Hematopoietic multipotent progenitor cell treated with erythropoietin and hydrocortisone succinate and interleukin-3 and kit ligand, for 8 days (in vitro differentiated cells): ENCODE measurements around the gene PTTG1.

ENCODE experiments used
- DNase-seq: peaks from one replicate; pipeline ENCODE4 v3.0.0-alpha.2; 2015

The PTTG1 gene

DNA sequence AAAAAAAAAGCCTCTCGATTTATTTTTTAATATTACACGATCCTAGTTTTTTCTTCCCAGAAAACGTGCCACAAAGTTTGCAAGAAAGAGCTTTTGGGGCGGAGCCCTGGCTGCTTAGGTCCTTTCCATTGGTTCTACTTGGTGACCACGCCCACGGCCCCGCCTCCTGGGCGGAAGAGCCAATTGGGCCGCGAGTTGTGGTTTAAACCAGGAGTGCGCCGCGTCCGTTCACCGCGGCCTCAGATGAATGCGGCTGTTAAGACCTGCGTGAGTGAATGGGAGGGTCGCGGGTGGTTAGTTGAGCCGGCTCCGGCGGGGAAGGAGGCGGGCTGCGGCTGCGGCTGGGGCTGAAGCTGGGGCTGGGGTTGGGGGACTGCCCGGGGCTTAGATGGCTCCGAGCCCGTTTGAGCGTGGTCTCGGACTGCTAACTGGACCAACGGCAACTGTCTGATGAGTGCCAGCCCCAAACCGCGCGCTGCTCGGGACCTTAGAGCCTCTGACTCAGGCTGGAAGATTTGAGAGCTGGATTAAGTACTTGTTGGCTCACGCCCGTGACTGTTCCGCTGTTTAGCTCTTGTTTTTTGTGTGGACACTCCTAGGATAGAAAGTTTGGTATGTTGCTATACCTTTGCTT, at the start of gene PTTG1:
Gene PTTG1, plus strand, starts transcription at position 231 of the 634 bp plus-strand sequence. CDS start 458 bp downstream, outside the sequence.
- DNase-seq = peak; percentile 98

DNA sequence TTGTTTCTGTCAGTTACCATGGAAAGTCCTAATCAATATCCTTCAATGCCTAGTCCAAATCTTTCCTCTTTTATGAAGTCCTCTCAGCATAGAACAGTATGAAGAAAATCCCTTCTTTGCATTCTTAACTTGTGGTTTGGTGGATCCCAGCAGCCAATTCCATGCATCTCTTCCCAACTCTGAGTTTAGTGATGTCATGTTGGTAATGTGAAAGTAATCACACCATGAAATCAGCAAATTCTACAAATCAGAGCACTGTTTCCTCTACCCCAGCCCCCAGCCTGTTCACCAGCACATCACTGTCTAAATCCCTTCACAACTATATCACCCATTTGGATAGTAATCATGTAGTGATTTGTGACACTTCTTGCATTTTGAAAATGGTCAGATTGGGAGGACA, 46.5 kb upstream of the PTTG1 start:
- no peak for DNase-seq

DNA sequence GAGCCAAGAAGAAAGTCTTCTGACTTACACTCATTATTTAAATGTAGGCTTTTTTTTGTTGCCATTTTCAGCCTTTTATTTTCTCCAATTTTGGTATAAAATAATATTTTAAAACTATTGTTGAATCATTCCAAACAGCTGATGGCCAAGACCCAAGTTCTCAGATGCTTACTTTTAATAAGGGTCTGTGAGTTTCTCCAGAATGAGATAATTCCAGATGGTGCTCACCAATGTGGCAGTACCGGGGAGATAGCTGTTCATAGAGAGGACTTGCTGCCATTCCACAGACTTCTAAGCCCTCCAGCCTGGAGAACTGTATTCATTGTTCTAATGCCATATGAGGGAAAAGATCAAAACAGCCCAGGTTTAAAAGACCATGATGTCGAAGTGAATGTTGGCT, 46.0 kb upstream of the PTTG1 start:
- DNase-seq = no peak

DNA sequence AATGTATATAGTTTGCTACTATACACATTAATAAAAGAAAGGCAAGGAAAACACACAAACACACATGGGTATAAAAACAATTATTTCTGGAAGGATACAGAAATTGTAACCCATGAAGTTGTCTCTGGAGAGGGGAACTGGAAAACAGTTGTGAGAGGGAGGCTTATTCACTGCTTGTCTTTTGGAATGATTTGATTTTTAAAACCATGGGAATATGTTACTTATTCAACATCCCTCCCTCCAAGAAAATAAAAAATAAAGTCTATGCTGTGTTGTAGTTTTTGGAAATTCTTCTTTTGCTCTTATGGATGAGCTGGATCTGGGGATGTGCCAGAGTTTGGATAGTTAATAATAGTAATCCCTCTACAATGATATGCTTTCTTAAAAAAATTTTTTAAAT, 45.2 kb upstream of the PTTG1 start:
- no peak for DNase-seq

DNA sequence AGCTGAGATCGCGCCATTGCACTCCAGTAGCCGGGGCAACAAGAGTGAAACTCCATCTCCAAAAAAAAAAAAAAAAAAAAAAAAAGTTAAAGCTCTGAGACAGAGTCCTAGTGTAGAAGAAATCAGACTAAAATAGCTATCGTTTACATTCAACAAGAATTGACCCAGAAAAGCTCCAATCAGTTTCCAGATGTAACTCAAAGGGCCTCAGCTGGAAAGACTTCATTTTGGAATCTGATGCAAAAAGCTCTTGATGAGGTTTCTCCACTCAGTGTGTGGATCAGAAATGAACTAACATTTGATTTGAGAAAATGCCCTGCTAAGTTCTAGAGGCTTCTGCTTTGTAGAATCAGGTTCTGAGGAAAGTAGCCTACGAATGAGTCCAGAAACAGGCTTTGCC, 44.0 kb upstream of the PTTG1 start:
- DNase-seq = no peak

DNA sequence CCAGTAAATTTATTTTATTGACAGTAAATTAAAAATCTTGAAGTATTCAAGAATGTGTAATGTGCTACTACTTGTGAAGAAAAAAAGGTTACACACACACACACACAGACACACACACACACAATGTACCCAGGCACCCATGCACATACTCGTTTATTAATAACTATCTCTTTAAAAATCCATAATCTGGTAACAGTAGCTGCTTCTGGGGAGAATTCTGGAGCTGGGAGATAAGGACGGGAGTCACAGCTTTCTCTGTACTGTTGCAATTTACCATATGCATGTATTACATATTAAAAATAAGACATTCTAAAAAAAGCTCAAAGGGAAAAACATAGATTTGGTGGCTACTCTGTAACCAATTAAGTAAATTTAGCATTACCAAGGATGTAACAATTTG, 43.3 kb upstream of the PTTG1 start:
- DNase-seq = peak; percentile 88

DNA sequence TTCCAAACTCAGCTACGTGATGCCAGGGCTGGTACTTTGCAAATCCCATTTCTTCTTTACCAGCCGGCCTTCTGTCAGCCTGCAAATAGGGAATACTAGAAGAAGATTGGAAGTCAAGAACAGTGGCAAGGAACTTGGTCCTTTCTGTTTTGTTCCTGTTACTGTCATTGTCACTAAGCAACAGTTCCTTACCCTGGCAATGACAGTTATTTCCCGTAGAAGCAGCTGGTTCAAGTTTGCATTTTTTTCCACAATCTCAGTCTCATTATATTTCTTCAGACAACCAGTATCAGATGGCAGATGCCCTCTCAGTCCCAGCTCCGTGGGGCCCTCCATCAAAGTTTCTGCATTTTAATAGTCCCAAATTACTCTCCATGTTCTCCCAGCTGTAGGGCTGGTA, 42.1 kb upstream of the PTTG1 start:
- no peak for DNase-seq

DNA sequence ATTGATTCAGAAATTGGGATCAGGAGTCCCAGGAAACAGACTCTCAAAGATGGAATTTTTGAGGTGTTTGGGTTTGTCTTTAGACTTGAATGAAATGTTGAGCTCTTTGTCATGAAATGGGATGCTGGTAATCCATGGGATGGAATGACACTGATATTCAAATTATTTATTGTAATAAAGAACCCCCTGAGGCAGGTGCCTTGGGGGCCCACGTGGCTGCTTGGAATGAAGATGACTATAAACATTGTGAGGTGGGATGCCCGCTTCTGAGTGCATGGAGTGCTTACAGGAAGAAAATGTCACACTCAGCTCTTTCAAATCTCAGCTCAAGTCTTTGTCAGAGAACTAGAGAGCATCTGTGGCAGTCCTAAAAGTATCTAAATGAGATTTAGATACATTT, 41.6 kb upstream of the PTTG1 start:
- no peak for DNase-seq

DNA sequence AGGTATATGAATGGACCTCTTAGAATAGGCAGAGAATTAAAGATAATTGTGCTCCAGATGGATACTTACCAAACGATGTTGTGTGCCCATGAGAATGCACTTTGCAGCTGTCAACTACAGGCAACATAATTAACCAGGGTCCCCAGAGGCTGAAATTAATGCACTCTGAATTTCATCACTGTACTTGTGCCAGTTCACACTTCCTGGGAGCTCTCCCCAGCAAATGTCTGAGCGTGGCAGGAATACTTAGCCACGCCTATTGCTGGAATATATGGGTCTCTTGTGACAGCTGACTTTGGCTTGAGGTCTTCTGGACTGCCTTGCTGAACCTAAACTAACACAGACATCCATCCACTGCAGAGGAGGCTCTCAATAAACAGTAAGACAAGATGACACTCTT, 39.3 kb upstream of the PTTG1 start:
- no peak for DNase-seq

DNA sequence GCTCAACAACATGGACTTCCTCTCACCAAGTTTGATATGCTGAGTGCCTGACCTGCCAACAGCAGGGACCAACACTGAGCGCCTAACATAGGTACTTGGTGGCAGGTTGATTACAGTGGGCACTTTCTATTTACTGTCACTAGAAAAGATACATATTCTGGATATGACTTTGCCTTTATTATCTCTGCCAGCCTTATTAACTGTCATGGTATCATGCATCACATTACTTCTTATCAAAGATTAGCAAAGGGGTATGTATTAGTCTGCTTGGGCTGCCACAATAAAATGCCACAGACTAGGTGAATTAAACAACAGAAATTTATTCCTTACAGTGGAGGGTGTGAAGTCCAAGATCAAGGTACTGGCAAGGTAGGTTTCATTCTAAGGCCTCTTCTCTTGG, 37.0 kb upstream of the PTTG1 start:
- DNase-seq = peak; percentile 75

DNA sequence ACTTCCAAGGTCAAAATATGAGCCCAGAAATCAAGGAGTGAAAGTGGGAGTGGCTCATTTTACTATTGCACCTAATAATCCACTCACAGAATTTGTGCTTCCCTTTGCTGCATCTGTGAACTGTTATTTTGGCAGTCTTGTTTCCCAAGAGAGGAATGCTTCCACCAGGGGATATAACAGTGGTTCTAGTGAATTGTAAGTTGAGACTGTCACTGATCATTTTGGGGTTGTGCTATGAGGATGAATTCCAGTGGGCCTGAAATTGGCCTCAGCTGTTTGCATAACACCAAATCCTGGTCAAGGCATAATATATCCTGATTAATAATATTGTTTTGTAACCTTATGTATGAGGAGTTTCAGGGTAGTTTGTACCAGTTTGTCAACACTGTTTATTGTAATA, 36.2 kb upstream of the PTTG1 start:
- DNase-seq = no peak

DNA sequence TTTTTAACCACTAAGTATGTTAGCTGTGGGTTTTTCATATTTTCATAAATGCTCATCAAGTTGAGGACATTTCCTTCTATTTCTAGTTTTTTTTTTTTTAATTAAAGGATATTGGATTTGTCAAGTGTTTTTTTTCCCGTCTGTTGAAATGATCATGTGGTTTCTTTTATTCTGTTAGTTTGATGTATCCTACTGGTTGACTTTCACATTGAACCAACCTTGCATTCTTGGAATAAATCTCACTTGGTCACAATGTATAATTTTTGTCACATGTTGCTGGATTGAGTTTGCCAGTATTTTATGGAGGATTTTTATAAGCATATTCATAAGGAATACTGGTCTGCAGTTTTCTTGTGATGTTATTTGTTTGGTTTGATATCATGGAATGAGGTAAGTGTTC, 34.2 kb upstream of the PTTG1 start:
- DNase-seq = no peak

DNA sequence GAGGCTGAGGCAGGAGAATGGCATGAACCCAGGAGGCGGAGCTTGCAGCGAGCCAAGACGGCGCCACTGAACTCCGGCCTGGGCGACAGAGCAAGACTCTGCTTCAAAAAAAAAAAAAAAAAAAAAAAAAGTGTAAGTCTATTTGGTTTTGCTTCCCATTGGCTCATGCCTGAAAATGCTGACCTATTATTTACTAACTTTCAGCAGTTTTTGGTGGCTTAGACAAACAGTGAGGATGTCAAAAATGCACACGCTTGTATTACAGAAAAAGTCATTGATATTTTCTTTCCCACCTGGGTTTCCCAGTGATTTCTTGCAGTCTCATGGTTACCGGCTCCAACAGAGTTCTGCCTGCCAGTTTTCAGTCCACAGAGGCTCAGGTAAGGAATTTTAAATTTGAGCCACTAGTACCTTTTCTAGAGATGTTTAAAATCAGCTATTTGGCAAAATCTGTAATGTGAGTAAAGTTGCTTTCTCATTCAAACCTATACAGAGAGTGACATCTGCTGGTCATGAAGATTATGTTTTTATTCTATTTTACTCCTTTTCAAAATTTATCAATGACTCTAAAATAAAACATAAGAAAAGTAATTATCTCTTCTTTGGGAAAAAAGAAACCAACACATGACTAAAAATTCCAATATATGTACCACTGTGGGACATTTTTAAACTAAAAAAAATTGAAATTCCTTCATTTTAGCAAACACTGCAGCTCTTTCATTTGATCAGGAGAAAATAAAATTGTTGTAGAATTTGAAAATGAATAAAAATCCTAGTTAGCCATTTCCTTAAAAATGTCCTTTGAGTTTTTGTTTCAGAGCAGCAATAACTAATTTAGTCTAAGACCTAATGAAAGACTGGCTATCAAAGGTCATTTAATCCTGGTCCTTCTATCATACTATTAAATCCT, 30.6 kb upstream of the PTTG1 start:
- DNase-seq = peak; percentile 61

DNA sequence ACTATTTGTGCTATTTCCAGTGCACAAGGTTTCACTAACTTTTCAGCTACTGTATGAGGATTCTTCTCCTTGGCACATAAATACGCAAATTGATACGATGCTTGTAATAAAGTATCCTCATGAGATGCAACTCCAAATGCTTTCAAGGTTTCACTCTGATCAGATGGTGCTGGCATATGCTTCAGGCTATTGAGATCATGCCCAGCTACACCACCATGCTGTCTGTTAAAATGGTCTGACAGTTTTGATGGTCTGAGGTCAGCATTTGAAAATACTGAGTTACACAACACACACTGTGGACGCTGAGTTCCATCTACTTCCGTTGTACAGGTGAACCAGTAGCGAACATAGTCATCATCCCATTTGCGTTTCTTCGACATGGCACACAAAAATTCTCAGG, 26.5 kb upstream of the PTTG1 start:
- DNase-seq = no peak

DNA sequence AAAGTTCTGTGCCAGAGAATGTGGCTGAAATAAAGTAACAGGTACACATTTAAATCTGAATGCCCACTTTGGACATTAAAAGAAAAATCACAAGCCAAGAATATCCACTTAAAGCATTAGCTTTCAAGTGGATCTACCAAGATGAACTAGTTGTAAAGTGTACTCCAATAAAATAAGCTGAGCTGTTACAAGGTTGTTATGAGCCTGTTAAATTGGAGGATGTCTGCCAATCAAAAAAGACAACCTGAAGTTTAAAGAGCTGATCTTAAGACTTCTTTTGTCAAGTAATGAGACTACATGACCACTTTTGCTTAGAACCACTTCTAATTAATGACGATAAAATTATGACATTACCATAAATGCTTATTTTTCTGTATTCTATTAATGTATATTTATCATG, 24.2 kb upstream of the PTTG1 start:
- DNase-seq = no peak

DNA sequence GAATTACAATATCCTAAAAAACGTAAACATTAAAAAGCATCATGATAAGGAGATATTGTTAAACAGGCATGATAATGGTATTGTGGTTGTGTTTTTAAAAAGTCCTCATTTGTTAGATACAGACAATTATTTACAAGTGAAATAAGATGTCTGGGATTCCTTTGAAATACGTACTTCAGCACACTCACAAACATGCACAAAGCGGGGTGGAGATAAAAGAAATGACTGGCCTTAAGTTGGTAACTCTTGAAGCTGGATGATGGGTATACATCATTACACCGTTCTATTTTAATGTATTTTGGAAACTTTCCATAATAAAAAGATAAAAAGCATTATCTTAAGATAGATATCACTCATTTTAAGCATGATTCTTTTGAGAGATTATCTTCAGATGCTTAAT, 22.8 kb upstream of the PTTG1 start:
- no peak for DNase-seq

DNA sequence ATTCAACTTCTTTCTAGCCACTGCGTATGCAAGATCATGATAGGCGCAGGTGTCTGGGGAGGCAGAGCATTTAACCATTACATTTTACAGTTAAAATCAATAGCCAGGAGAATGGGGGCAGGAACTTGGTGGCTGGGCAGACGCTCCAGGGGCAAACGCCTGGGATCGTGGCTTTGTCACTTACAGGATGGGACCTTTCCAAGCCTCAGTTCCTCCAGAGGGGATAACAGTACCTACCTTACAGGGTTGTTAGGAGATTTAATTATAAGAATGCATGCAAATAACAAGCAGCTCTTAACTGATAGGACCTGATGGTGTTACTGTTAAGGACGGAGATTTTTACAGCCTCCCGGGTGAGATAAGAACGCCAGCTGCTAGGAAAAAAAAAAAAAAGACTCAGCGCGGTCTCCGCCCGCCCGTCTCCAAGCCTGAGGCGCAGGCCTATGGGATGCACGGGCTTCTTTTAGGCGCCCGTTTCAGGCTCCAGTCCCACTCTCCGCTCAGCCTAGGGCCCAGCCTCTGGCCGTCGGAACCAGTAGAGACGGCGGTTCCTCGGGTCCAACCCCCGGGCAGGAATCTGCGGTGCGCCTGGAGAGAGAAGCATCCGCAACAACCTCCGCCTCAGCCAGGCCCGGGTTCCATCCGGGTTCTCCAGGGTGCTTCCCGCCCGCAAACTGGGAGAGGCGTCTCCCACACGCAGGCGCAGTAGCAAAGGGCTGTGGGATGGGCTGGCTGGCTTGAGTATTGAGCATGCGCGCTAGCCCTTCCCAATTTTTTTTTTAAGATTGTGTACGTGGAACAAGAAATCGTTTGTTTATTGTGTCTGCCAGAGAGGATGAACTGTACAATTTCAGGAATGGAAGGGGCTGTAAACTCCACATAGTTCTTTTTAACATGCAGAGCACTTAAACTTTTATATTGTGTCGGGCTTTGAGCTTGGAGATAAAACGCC, 22.0 kb upstream of the PTTG1 start, which contains the start of gene FAM200C:
Gene FAM200C, minus strand, starts transcription at position 653 of the 952 bp plus-strand sequence. CDS start 4,564 bp downstream, outside the sequence.
- peak; percentile 94 for DNase-seq

DNA sequence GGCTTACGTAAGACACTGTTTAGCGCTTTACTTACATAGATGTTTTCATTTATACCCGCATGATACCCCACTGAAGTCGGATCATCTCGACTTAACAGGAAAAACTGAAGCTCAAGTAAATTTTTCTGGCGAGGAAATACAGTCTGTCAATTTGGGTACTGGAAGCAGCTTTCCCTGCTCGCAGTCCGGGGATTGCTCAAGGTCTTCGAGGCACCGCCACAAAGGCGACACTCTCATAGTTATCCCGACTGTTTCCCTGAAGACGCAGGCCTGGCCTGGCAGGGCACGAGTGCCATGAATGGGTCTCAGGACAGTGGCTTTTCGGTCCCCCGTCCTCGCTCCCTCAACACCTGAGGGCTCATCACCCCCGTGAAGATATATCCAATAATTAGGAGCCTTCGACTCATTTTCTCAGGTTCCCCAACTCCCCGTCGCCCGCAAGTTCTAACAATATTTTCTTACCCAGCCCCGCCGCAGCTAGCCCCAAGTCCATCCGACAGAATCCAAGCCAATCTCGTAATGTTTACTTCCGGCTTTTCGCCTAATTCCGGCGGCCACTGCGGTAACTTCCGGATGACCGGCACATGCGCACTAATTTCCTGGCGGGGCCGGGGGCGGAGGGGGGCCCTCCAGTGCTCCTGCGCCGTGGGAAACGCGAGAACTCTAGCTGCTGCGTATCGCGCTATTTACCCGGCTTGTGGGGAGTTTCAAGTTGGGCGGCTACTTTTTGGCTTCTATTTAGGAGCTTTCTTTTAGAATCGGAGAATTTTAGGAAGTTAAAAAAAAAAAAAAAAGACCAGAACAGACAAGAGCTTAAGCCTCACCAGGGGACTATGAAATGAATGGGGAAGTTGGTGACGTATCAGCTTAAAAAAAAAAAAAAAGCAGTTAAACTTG, 2.8 kb upstream of the PTTG1 start, which contains the start of gene SLU7:
Gene SLU7, minus strand, starts transcription at position 521 of the 897 bp plus-strand sequence. CDS start 3,787 bp downstream, outside the sequence.
- DNase-seq = peak; percentile 92

DNA sequence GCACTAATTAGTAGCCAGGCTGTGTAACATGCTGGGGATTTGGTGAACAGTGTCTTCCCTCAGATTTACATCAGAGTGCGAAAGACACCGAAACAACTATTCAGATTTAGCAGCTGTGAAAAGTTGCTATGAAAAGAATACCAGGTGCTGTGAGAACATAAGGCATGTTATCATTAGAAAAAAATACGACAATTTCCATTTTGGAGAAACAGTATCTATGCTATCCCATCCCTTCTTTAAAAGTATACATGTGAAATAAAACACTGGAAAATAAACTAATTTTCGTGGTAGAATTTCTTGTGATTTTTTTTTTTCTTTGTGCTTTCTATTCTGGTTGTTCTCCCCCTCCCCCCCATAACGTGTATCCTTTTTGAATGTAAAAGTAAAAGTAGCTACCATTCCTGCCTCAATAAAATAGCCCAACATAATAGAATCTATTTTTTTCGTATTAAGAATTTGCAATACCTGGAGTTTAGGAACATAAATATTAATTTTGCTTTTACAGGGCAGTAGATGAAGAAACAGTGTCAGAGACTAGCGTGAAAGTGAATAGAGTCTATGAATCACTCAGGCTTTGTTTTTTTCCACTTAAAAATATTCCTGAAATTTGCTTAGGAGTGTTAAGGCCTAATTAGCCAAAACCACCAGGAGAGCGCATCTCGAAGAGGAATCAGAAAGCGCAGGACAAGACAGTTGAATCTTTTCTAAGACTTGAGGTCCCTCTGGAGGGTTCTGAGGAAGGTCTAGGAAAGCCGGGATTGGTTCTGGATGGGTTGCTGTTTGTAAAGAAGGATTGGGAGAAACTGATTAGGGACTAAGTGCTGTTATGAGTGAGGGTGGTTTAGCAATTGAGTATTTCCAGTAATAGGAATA, 2.0 kb upstream of the PTTG1 start:
- DNase-seq = no peak

DNA sequence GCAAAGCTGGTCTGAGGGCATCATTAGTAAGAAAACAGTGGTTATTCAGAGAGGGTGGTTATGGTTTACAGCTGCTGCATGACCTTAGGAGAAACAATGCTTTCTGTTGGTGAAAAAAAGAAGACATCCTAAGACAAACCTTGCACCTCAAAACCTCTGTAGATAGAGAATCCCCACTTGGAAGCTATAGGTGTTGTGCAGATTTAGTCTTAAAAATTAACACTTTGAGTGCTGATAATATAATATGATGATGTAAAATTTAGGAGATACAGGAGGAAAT, 1.4 kb upstream of the PTTG1 start:
- DNase-seq = no peak

DNA sequence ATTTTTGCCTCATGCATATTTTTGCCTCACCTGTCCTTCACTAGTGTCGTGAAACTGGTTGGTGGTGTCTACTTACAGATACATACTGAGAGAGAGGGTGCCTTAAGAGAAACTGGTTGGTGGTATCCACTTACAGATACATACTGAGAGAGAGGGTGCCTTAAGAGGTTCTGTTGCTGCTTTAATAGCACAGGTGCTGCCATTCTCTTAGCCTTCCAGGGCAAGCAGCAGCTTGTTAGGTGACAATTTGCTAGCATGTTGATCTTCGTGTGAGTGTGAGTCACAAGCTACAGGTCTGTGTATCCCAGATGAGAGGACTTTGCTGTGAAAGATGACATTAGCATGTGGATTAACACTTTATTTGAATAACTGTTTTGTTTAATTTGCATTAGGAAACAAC, 1.4 kb downstream of the PTTG1 start:
- DNase-seq = no peak
